Ectodermal cell (in vitro differentiated cells): ENCODE results near the gene KIZ.
"Not testable (repeated sequence)": the region's sequence is repeated elsewhere in the genome, so short reads cannot be mapped to it uniquely, and the experiment has no call there.

Experiments used
- H3K27ac ChIP-seq: 2 replicates; pipeline ENCODE4 v1.7.0; 2013; ENCODE audit warnings: mild to moderate bottlenecking, low read depth, low read length; ENCODE audit not compliant: insufficient read depth, poor library complexity, severe bottlenecking
- H3K27me3 ChIP-seq: 2 replicates; pipeline ENCODE4 v1.7.0; 2013; ENCODE audit warnings: mild to moderate bottlenecking, low read length; ENCODE audit not compliant: insufficient read depth, control insufficient read depth, poor library complexity, severe bottlenecking
- H3K36me3 ChIP-seq: one replicate; pipeline ENCODE4 v1.7.0; 2013; ENCODE audit warnings: low read length; ENCODE audit not compliant: control insufficient read depth, insufficient read depth
- H3K4me1 ChIP-seq: one replicate; pipeline ENCODE4 v1.7.0; 2013; ENCODE audit warnings: low read length; ENCODE audit not compliant: control insufficient read depth, insufficient read depth
- H3K4me3 ChIP-seq: 2 replicates; pipeline ENCODE4 v1.7.0; 2013; ENCODE audit warnings: low read depth, low read length, control low read depth; ENCODE audit not compliant: insufficient read depth
- H3K9me3 ChIP-seq: 2 replicates; pipeline ENCODE4 v1.7.0; 2013; ENCODE audit warnings: mild to moderate bottlenecking, low read length, moderate library complexity; ENCODE audit not compliant: control insufficient read depth
- WGBS, 2 experiments: methylation state at CpG; one replicate each; pipeline ENCODE4 v1.1.7; 2013; ENCODE audit warnings: missing lambda C conversion rate in 2 of 2; 5-methylcytosine and 5-hydroxymethylcytosine counted together

Gene KIZ

GRCh38 chr20:21235484-21236445 is 109.9 kb downstream of the KIZ start:
- H3K27me3 ChIP-seq, result no peaks in the 10 kb centered on the region
- H3K36me3 ChIP-seq, result no peaks in the 10 kb centered on the region
- peak overlapping the region; percentile 9 for H3K27ac ChIP-seq
- H3K4me1 ChIP-seq, result peaks cover 21% of the 10 kb centered on the region
- no peak overlapping the region for H3K4me3 ChIP-seq
- 8 to 11% methylated on average over 14 to 15 of the region's 15 CpGs for WGBS, 2 experiments
- H3K9me3 ChIP-seq, result no peaks in the 10 kb centered on the region

GRCh38 chr20:21237956-21238799 is 112.3 kb downstream of the KIZ start:
- 87 to 89% methylated on average over 10 of the region's 10 CpGs for WGBS, 2 experiments
- Histone ChIP-seq H3K27ac (no peak overlapping the region), H3K4me1 (peaks cover 14% of the 10 kb centered on the region), H3K9me3 (no peaks in the 10 kb centered on the region), H3K4me3 (no peak overlapping the region), H3K36me3 (no peaks in the 10 kb centered on the region), H3K27me3 (no peaks in the 10 kb centered on the region)

- Histone ChIP-seq H3K27me3 (no peaks in the 10 kb centered on the region), H3K4me3 (no peak overlapping the region), H3K27ac (no peak overlapping the region), H3K36me3 (no peaks in the 10 kb centered on the region), H3K9me3 (no peaks in the 10 kb centered on the region), H3K4me1 (peaks cover 12% of the 10 kb centered on the region)
- WGBS, 2 experiments, result 90 to 91% methylated on average over 6 of the region's 6 CpGs
Measured at GRCh38 chr20:21238818-21239536, 113.1 kb downstream of the KIZ start.

- H3K27me3 ChIP-seq, result no peaks in the 10 kb centered on the region
- no peak overlapping the region for H3K27ac ChIP-seq
- H3K9me3 ChIP-seq, result no peaks in the 10 kb centered on the region
- H3K36me3 ChIP-seq, result no peaks in the 10 kb centered on the region
- peaks cover 4% of the 10 kb centered on the region for H3K4me1 ChIP-seq
- 90 to 94% methylated on average over 9 of the region's 9 CpGs for WGBS, 2 experiments
- H3K4me3 ChIP-seq, result no peak overlapping the region
Measured at GRCh38 chr20:21240394-21240793, 114.5 kb downstream of the KIZ start.

GRCh38 chr20:21241406-21241805 is 115.5 kb downstream of the KIZ start:
- Histone ChIP-seq H3K27me3 (no peaks in the 10 kb centered on the region), H3K4me1 (no peaks in the 10 kb centered on the region), H3K36me3 (no peaks in the 10 kb centered on the region), H3K27ac (no peak overlapping the region), H3K4me3 (no peak overlapping the region), H3K9me3 (no peaks in the 10 kb centered on the region)
- WGBS, 2 experiments, result 85% methylated on average over 7 of the region's 7 CpGs

- Histone ChIP-seq H3K4me1 (no peaks in the 10 kb centered on the region), H3K27me3 (no peaks in the 10 kb centered on the region), H3K27ac (no peak overlapping the region), H3K36me3 (no peaks in the 10 kb centered on the region), H3K4me3 (no peak overlapping the region), H3K9me3 (no peaks in the 10 kb centered on the region)
- WGBS, 2 experiments, result 92 to 95% methylated on average over 12 of the region's 12 CpGs
Measured at GRCh38 chr20:21243811-21244210, 117.9 kb downstream of the KIZ start.

- no peaks in the 10 kb centered on the region for H3K27me3 ChIP-seq
- WGBS, 2 experiments, result 91 to 96% methylated on average over 3 of the region's 3 CpGs
Measured at GRCh38 chr20:21244808-21245207, 118.9 kb downstream of the KIZ start.

DNA sequence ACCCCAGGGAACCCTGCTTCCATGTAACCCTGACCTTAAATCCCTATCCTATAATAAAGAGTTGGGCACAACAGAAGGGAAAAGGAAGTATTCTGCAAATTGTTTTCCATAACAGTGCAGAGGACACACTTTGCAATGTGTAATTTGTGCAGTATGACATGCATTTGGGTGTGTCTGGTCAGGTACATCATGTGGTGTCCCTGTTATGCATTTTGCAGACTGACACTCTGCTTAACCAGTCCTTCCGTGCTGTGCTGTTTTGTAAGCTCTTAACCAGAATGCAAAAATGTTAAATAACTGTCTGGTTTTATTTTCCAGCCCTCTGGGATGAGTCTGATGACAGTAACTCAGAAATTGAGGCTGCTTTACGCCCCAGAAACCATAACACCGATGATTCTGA is 120.3 kb downstream of the KIZ start:
- Histone ChIP-seq H3K27ac (no peak overlapping the region), H3K27me3 (no peaks in the 10 kb centered on the region), H3K4me1 (no peaks in the 10 kb centered on the region), H3K4me3 (no peak overlapping the region), H3K9me3 (no peaks in the 10 kb centered on the region), H3K36me3 (no peaks in the 10 kb centered on the region)
- 89 to 95% methylated on average over 3 of the region's 3 CpGs for WGBS, 2 experiments

More at GRCh38 chr20:21244808-21245207, 118.9 kb downstream of the KIZ start:
- Histone ChIP-seq H3K27ac (no peak overlapping the region), H3K36me3 (no peaks in the 10 kb centered on the region), H3K4me3 (no peak overlapping the region), H3K9me3 (no peaks in the 10 kb centered on the region), H3K4me1 (no peaks in the 10 kb centered on the region)

DNA sequence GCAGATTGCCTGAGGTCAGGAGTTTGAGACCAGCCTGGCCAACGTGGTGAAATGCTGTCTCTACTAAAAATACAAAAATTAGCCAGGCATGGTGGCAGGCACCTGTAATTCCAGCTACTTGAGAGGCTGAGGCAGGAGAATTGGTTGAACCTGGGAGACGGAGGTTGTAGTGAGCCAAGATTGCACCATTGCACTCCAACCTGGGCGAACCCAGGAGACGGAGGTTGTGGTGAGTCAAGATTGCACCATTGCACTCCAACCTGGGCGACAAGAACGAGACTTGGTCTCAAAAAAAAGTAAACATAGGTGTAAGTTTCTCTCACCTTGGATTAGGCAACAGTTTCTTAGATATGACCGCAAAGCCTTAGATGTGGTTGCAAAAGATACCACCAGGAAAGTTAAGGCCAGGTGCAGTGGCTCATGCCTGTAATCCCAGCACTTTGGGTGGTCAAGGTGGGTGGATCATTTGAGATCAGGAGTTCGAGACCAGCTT is 121.8 kb downstream of the KIZ start:
- not testable (repeated sequence) for H3K4me1 ChIP-seq, H3K9me3 ChIP-seq, H3K4me3 ChIP-seq, H3K27ac ChIP-seq, H3K27me3 ChIP-seq, H3K36me3 ChIP-seq
- 83 to 87% methylated on average over 8 of the region's 8 CpGs for WGBS, 2 experiments
